Activated naive CD8-positive, alpha-beta T cell treated with anti-CD3 and anti-CD28 coated beads, Interleukin-2, amount 10 ng/mL, durations not matched to agents 7 days and 5 days (primary cell): ENCODE results near the gene FEN1. TPM values are rescaled to one million over a fixed set of nuclear protein-coding genes. Genes with fewer than 3 reads are reported as not detected.

ENCODE experiments used
- ATAC-seq: fragments of 150-1000 bp; cut with Tn5 transposase; one replicate; pipeline ENCODE4 v1.10.0; 2021; ENCODE audit warnings: low read depth, moderate library complexity
- POLR2A ChIA-PET: fragments of 350-600 bp; sonication (Branson Sonifier 250); formaldehyde crosslinking; loops from one replicate; lab custom pipeline; 2021; ENCODE audit warnings: antibody characterized with exemption; lab: Charles Lee
- DNase-seq: peaks from one replicate; pipeline ENCODE4 v3.0.0; 2021
- H3K27ac Mint-ChIP-seq: one replicate; pipeline ENCODE4 v1.8.0; 2022; ENCODE audit warnings: mild to moderate bottlenecking, mixed read lengths
- H3K27me3 Mint-ChIP-seq: one replicate; pipeline ENCODE4 v1.8.0; 2022; ENCODE audit warnings: mild to moderate bottlenecking, moderate library complexity, mixed read lengths
- H3K36me3 Mint-ChIP-seq: one replicate; pipeline ENCODE4 v1.8.0; 2021; ENCODE audit warnings: mild to moderate bottlenecking, mixed read lengths
- H3K4me1 Mint-ChIP-seq: one replicate; pipeline ENCODE4 v1.8.0; 2021; ENCODE audit warnings: mixed read lengths
- H3K4me3 Mint-ChIP-seq: one replicate; pipeline ENCODE4 v1.8.0; 2022; ENCODE audit warnings: mild to moderate bottlenecking, moderate library complexity, mixed read lengths
- H3K9me3 Mint-ChIP-seq: one replicate; pipeline ENCODE4 v1.8.0; 2021; ENCODE audit warnings: mixed read lengths
- total RNA-seq, 2 experiments: library from RNA; stranded (reverse); gene quantifications; one replicate each; pipeline ENCODE4 v1.2.3, GENCODE V29; 2021

The FEN1 gene, protein sequence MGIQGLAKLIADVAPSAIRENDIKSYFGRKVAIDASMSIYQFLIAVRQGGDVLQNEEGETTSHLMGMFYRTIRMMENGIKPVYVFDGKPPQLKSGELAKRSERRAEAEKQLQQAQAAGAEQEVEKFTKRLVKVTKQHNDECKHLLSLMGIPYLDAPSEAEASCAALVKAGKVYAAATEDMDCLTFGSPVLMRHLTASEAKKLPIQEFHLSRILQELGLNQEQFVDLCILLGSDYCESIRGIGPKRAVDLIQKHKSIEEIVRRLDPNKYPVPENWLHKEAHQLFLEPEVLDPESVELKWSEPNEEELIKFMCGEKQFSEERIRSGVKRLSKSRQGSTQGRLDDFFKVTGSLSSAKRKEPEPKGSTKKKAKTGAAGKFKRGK
- total RNA-seq, result 10 to 100 TPM; 87.1 to 88.7 TPM

DNA sequence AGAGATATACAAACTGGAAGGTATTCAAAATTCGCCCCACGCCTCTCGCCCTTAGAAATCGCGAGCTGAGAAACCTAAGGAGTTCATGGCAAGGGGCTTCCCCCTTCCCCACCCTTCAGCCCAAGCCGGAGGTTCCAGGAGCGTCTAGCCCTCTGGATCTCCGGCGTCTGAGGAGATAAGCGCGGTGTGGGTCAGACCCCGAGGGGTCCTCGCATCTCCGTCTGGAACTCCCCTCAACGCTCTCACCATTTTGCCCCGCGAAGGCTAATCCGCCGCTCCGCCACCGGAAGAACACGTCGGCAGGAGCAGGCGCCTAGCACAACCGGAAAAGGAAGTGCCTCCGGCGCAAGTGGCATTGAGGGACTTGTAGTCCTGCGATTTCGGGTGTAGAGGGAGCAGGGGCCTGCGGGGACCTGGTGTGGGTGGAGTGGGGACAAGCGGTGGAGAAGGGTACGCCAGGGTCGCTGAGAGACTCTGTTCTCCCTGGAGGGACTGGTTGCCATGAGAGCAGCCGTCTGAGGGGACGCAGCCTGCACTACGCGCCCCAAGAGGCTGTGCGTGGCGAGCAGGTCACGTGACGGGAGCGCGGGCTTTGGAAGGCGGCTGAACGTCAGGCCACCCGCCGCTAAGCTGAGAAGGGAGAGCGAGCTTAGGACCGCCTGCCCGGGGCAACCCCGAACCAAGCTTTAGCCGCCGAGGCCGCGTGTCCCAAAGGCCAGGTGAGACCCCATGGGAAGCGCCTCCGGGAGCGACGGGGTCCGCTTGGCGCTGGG, at the start of gene FEN1, which contains the start of gene TMEM258:
TSS of gene FEN1 (plus strand) at position 602 of the 773 bp plus-strand sequence. CDS start 2,451 bp downstream, outside the sequence.
TSS of gene TMEM258 (minus strand) at position 290 of the 773 bp plus-strand sequence. CDS start at position 249, 41 bp downstream.
- Mint-ChIP-seq H3K36me3 (peaks cover 29% of the 10 kb centered on the region), H3K4me1 (peaks cover 49% of the 10 kb centered on the region), H3K27me3 (no peaks in the 10 kb centered on the region), H3K9me3 (no peaks in the 10 kb centered on the region), H3K4me3 (peak within 1 kb of the TSS; percentile 91), H3K27ac (peak within 1 kb of the TSS; percentile 99)
- DNase-seq (peak; percentile 92), ATAC-seq (peak; percentile 91)
- POLR2A ChIA-PET, result interaction anchor here (0.6 to 3.7 kb wide), 17 partner anchors 8 to 463 kb away, joined by 3 to 34 read pairs (median 4); partner anchors contain the start of genes CPSF7, FADS1, FADS2 and MYRF

DNA sequence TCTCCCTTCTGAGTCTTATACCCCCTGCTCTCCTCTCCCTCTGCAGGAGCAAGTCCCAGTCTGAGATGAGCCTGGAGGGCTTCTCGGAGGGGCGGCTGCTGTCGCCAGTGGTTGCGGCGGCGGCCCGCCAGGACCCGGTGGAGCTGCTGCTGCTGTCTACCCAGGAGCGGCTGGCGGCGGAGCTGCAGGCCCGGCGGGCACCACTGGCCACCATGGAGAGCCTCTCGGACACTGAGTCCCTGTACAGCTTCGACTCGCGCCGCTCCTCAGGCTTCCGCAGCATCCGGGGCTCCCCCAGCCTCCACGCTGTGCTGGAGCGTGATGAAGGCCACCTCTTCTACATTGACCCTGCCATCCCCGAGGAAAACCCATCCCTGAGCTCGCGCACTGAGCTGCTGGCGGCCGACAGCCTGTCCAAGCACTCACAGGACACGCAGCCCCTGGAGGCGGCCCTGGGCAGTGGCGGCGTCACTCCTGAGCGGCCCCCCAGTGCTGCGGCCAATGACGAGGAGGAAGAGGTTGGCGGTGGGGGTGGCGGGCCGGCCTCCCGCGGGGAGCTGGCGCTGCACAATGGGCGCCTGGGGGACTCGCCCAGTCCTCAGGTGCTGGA, 49.1 kb upstream of the FEN1 start:
- no peaks in the 10 kb centered on the region for H3K9me3 Mint-ChIP-seq
- no peaks in the 10 kb centered on the region for H3K36me3 Mint-ChIP-seq
- no peak overlapping the region for H3K4me3 Mint-ChIP-seq
- no peaks in the 10 kb centered on the region for H3K27me3 Mint-ChIP-seq
- ATAC-seq (no peak), DNase-seq (no peak)
- no peaks in the 10 kb centered on the region for H3K4me1 Mint-ChIP-seq
- H3K27ac Mint-ChIP-seq, result no peak overlapping the region
- POLR2A ChIA-PET, result no interaction called here

DNA sequence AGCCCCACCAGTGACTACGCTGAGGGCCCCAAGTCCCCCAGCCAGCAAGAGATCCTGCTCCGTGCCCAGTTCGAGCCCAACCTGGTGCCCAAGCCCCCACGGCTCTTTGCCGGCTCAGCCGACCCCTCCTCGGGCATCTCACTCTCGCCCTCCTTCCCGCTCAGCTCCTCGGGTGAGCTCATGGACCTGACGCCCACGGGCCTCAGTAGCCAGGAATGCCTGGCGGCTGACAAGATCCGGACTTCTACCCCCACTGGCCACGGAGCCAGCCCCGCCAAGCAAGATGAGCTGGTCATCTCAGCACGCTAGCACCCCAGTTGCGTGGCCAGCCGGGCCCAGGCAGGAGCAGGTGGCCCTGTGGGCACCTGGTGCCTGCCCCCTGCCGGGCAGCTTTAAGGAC, 48.5 kb upstream of the FEN1 start:
- peaks cover 2% of the 10 kb centered on the region for H3K27me3 Mint-ChIP-seq
- no peak for ATAC-seq
- no peak for DNase-seq
- H3K27ac Mint-ChIP-seq, result no peak overlapping the region
- POLR2A ChIA-PET, result no interaction called here
- H3K36me3 Mint-ChIP-seq, result no peaks in the 10 kb centered on the region
- H3K4me1 Mint-ChIP-seq, result no peaks in the 10 kb centered on the region
- no peak overlapping the region for H3K4me3 Mint-ChIP-seq
- H3K9me3 Mint-ChIP-seq, result no peaks in the 10 kb centered on the region

DNA sequence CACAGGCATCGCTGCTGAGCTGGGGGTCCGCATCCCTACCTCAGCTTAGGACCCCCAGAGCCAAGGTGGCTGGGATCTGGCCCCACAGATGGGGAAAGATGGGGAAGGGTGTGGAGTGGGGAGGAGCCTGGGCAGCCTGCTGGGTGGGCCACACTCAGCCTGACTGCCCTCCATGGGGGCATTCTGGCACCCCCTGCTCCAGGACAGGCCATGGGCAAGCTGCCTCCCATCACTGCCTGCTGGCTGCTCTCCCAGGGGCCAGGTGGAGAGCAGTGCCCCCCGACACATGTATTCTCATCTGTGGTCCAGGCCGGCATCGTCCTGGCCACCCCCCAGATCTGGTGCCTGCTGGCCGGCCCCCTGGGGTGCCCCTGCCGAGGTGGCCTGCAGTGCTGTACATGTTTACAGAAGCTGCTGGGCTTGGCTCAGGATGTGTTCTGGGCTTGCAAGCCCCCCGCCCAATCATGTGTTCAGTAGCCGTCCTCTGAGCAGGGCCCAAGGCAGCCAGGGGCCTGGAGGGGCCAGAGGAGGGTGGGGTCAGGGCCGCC, 48.0 kb upstream of the FEN1 start:
- H3K27ac Mint-ChIP-seq, result no peak overlapping the region
- DNase-seq, result no peak
- POLR2A ChIA-PET, result no interaction called here
- no peak overlapping the region for H3K4me3 Mint-ChIP-seq
- H3K4me1 Mint-ChIP-seq, result no peaks in the 10 kb centered on the region
- ATAC-seq, result no peak
- no peaks in the 10 kb centered on the region for H3K36me3 Mint-ChIP-seq
- H3K27me3 Mint-ChIP-seq, result peaks cover 4% of the 10 kb centered on the region
- H3K9me3 Mint-ChIP-seq, result no peaks in the 10 kb centered on the region

DNA sequence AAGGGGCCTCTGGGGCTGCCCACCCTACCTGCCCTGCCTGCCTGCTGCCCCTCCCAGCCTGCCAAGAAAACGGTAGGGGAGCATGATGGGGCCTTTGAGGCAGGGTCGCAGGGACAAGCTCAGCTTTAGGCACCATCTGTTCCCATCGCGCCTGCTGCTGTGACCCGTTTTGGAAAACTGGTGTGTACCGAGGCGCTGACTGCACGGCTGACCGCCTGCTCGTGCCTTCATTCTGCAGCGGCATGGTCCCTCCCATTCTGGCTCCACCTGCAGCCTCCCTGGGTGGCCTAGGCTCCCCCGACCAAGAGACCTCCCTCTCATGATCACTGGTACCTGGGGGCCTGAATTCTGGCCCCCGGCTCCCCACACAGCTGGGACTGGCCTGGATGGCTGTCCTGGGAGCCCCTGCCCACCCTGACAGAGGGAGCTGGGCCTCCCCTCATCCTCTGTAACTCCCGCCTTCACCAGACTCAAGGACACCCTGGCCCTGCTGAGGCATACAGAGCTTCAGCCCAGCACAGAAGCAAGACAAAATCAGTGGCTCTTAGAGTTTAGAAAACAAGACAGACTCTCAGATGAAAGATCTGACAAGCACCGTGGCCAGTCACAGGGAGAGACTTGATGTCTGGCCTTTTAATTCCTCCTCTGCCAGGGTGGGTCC, 46.8 kb upstream of the FEN1 start:
- ATAC-seq (no peak), DNase-seq (no peak)
- no peaks in the 10 kb centered on the region for H3K4me1 Mint-ChIP-seq
- no peak overlapping the region for H3K4me3 Mint-ChIP-seq
- no peak overlapping the region for H3K27ac Mint-ChIP-seq
- POLR2A ChIA-PET, result no interaction called here
- H3K36me3 Mint-ChIP-seq, result no peaks in the 10 kb centered on the region
- no peaks in the 10 kb centered on the region for H3K9me3 Mint-ChIP-seq
- peaks cover 5% of the 10 kb centered on the region for H3K27me3 Mint-ChIP-seq

DNA sequence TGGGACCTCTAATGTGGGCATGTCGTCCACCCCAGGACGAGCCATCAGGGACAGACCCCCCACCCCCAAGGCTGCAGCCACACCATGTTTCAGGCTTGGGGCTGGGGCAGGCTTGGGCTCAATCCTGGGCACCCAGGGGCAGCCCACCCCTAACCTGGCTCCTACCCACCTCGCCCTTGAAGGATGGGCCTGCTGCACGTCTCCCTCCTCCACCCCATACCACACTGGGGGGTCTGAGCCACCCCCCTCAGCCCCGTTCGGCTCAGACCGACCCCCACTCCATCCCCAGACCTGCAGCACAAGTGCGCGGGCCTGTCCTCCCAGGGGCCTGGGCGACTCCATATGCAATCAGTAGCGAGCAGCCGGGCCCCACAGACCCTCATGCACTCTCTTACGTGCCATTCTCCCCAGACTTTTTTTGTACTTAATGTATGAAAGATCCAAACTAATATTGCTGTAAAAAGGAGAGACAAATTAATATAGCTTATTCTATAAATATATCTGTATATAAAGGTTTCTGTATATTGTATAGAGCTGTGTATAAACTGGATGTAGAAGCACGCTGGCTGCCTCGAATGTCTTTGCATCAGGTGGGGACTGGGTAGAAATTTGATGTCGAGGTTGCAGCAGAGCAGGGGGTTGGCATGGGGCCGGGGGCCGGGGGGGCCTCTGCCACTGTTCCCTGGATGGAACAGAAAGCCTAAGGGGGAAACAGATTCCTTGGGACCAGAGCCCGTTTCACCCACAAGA, 46.1 kb upstream of the FEN1 start:
- no peaks in the 10 kb centered on the region for H3K9me3 Mint-ChIP-seq
- POLR2A ChIA-PET, result no interaction called here
- DNase-seq (no peak), ATAC-seq (no peak)
- no peak overlapping the region for H3K27ac Mint-ChIP-seq
- peaks cover 12% of the 10 kb centered on the region for H3K27me3 Mint-ChIP-seq
- no peak overlapping the region for H3K4me3 Mint-ChIP-seq
- no peaks in the 10 kb centered on the region for H3K4me1 Mint-ChIP-seq
- H3K36me3 Mint-ChIP-seq, result no peaks in the 10 kb centered on the region

DNA sequence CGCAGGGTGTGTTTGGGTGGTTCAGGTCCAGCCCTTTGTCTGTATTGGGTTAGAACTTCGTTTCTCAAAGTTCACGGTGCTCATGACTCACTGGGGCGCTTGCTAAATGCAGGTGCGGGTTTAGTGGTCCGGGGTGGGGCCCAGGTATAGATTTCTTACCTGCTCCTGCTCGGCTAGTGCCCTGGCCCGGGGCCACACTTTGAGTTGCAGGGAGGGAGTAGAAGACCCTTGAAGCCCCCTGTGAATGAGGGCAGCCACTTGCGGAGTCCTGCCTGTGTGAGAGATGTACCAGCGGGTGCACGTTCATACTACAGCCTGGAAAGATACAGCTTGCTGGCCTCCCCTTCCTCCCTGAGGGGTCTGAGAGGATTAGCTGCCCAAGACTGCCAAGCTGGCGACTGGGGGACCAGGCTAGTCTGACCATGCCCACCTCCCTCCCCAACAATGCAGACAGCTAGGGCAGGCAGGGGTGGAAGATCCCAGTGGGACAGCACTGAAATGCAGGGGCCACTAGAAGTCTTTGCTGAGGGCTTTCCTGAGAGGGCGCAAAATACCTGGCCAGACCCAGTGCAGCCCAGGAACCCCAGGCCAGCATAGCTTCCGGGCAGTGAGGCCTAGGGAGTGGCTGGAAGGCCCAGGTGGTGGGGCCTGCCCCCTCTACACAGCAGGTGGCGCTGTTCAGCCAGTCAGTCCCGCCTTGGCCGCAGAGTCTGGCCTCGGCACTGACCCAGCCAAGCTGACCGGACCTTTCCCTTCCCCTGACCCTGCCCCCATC, 45.3 kb upstream of the FEN1 start:
- ATAC-seq (peak; percentile 51), DNase-seq (peak; percentile 71)
- Mint-ChIP-seq H3K27ac (no peak overlapping the region), H3K4me3 (no peak overlapping the region), H3K9me3 (no peaks in the 10 kb centered on the region), H3K4me1 (peaks cover 2% of the 10 kb centered on the region), H3K27me3 (peaks cover 16% of the 10 kb centered on the region), H3K36me3 (no peaks in the 10 kb centered on the region)
- POLR2A ChIA-PET, result no interaction called here

DNA sequence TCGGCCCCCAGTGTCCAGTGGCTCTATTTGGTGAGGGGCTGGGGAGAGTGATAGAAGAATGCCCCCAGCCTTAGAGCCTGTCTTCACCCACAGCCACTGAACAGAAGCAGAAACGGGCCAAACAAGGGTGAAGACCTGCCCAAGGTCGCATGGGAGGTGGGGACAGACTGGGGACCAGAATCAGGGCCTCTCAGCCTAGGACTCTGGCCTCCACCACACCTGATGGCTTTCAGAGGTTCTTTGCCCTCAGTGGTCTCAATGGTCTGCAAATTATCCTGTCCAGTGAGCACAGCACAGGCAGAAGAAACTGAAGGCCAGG, 44.8 kb upstream of the FEN1 start:
- Mint-ChIP-seq H3K4me1 (peaks cover 2% of the 10 kb centered on the region), H3K9me3 (no peaks in the 10 kb centered on the region), H3K27me3 (peaks cover 18% of the 10 kb centered on the region), H3K27ac (no peak overlapping the region), H3K4me3 (no peak overlapping the region), H3K36me3 (no peaks in the 10 kb centered on the region)
- DNase-seq, result no peak
- no peak for ATAC-seq
- POLR2A ChIA-PET, result no interaction called here

DNA sequence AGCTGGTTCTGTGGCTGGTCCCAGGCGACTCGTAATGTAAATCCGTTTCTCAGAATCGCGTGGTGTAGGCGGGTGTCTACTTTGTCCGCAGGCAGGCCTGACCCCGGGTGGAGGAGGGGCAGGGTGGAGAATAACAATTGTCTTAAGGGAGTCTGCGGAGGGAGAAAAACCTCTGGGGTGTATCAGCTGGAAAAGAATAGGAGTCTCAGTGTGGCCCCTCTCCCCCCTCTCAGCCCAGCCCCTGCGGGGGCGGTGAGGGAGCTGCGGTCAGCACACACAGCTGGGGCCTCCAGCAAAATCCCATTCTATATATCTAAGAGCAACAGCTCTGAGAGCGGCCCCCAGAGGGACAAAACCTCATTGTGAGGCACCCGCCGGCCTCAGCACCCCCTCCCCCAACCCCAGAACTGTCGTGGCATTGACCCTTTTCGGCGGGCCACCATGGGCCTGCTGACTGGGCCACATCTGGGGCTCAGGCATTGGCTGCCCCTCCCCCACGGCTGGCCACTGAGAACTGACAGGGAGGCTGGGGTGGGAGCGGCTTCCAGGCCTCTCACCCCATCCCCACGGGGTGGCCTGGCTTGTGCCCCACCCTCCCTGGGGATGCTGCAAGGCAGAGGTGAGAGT, 43.0 kb upstream of the FEN1 start:
- Mint-ChIP-seq H3K36me3 (no peaks in the 10 kb centered on the region), H3K9me3 (no peaks in the 10 kb centered on the region), H3K4me1 (peaks cover 2% of the 10 kb centered on the region), H3K4me3 (no peak overlapping the region), H3K27ac (no peak overlapping the region), H3K27me3 (peaks cover 31% of the 10 kb centered on the region)
- no peak for DNase-seq
- POLR2A ChIA-PET, result no interaction called here
- no peak for ATAC-seq

DNA sequence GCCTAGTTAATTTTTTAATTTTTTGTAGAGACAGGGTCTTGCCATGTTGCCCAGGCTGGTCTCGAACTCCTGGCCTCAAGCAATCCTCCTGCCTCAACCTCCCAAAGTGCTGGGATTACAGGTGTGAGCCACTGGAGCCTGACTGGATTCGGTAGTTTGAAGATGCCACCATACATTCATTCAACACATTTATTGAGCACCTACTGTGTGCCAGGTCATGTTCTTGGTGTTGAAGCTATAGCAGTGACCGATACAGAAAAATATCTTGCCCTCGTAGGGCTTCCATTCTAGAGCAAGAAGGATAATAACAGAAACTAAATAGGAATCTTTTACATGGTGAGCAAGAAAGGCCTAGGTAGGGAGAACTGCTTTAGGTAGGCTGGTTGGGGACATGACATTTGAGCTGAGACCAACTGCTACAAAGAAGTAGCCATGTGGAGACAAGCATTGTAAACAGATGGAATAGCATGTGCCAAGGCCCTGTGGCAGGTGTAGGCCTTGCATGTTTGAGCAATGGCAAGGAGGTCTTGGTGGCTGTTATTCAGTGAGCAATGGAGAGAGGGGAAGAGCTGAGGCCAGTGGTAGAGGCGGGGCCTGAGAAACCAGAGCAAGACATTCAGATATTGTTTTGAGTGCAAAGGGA, 42.0 kb upstream of the FEN1 start:
- Mint-ChIP-seq H3K4me1 (peaks cover 5% of the 10 kb centered on the region), H3K27me3 (peaks cover 31% of the 10 kb centered on the region), H3K4me3 (no peak overlapping the region), H3K27ac (no peak overlapping the region), H3K9me3 (no peaks in the 10 kb centered on the region), H3K36me3 (no peaks in the 10 kb centered on the region)
- DNase-seq (no peak), ATAC-seq (no peak)
- POLR2A ChIA-PET, result no interaction called here

DNA sequence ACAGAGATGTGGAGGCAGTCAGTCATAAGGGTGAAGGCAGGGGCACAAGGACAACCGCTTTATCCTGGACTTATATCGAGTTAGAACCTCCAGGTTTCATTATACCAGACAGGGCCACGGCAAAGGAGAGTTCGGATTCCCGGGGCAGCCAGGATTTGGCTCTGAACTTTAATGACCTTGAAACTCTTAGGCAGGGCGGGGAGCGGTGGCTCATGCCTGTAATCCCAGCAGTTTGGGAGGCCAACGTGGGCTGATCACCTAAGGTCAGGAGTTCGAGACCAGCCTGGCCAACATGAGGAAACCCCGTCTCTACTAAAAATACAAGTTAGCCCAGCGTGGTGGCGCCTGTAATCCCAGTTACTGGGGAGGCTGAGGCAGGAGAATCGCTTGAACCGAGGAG, 41.3 kb upstream of the FEN1 start:
- no peak for ATAC-seq
- DNase-seq, result no peak
- Mint-ChIP-seq H3K9me3 (no peaks in the 10 kb centered on the region), H3K4me3 (no peak overlapping the region), H3K36me3 (no peaks in the 10 kb centered on the region), H3K27me3 (peaks cover 31% of the 10 kb centered on the region), H3K4me1 (peaks cover 10% of the 10 kb centered on the region), H3K27ac (no peak overlapping the region)
- POLR2A ChIA-PET, result no interaction called here
